HG03280 (cell line): ENCODE measurements around the gene PPP2R5C.
A peak's percentile ranks its signal among the peaks of the same experiment; 100 is the strongest.

Experiments used
- ATAC-seq: cut with Tn5 transposase; IDR thresholded peaks from one replicate; pipeline ENCODE4 v1.9.1; 2021; ENCODE audit warnings: mild to moderate bottlenecking, moderate library complexity; ENCODE audit not compliant: unreplicated experiment

PPP2R5C gene

GRCh38 chr14:101937926-101938767 lies 176.6 kb downstream of the PPP2R5C start:
- no peak for ATAC-seq

GRCh38 chr14:101939646-101940170 lies 178.2 kb downstream of the PPP2R5C start:
- ATAC-seq, result no peak

- no peak for ATAC-seq
Observed at GRCh38 chr14:101944451-101944850, 182.9 kb downstream of the PPP2R5C start.

- ATAC-seq, result no peak
Observed at GRCh38 chr14:101945171-101945570, 183.7 kb downstream of the PPP2R5C start.

- ATAC-seq, result peak; percentile 8
Observed at GRCh38 chr14:101947577-101947903, 186.0 kb downstream of the PPP2R5C start.

- ATAC-seq, result peak; percentile 97
Observed at GRCh38 chr14:101947904-101948665, 186.6 kb downstream of the PPP2R5C start.

- no peak for ATAC-seq
Observed at GRCh38 chr14:101948666-101949216, 187.2 kb downstream of the PPP2R5C start.

- no peak for ATAC-seq
Observed at GRCh38 chr14:101950100-101950499, 188.6 kb downstream of the PPP2R5C start.

- no peak for ATAC-seq
Observed at GRCh38 chr14:101950516-101951215, 189.2 kb downstream of the PPP2R5C start.

- no peak for ATAC-seq
Observed at GRCh38 chr14:101953151-101953550, 191.6 kb downstream of the PPP2R5C start.

- ATAC-seq, result no peak
Observed at GRCh38 chr14:101954501-101954900, 193.0 kb downstream of the PPP2R5C start.

- ATAC-seq, result no peak
Observed at GRCh38 chr14:101955695-101956161, 194.2 kb downstream of the PPP2R5C start.

- ATAC-seq, result no peak
Observed at GRCh38 chr14:101956179-101956885, 194.8 kb downstream of the PPP2R5C start.

GRCh38 chr14:101957406-101958234 lies 196.1 kb downstream of the PPP2R5C start:
- no peak for ATAC-seq

- no peak for ATAC-seq
Observed at GRCh38 chr14:101958418-101959180, 197.1 kb downstream of the PPP2R5C start.

- no peak for ATAC-seq
Observed at GRCh38 chr14:101959277-101959676, 197.8 kb downstream of the PPP2R5C start.

- ATAC-seq, result no peak
Observed at GRCh38 chr14:101960225-101960624, 198.7 kb downstream of the PPP2R5C start.

GRCh38 chr14:101961011-101961721 lies 199.7 kb downstream of the PPP2R5C start:
- ATAC-seq, result no peak
